ENCODE measurements around the gene MED20. TPM values are rescaled to one million over a fixed set of nuclear protein-coding genes. Genes with fewer than 3 reads are reported as not detected.
A peak's percentile ranks its signal among the peaks of the same experiment; 100 is the strongest.

Gene MED20
- total RNA-seq, 1 donor from 2014 or later, result 47.5 TPM

DNA sequence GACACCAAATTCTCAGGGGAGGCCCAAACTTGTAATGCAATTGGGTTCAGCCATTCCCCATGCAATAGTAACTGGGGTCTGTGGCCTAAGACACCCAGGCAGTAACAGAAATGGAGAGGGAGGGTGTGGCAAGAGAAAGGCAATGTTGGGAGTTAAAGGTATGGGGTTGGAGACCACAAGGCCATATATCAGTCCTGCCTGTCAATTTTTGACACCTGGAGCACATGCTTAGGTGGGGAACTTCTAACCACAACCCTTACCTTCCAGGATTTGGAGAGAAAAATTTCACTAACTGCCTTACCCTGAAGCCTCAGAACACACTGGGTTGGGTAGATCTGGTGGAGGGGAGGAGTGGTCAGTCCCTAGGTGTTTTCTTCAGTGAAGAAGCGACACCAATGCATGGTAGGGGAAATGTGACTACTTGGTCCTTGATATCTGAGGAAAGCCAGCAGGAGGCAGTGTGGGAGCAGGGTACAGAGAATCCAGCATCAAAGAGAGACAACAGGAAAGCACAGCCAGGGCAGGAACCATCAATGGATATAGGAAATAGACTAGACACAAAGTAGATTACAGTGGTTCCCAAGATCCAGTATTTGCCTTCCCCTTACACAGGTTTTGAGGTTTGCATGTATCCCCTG lies 18.9 kb downstream of the MED20 start:
- peak; percentile 57 for DNase-seq

DNA sequence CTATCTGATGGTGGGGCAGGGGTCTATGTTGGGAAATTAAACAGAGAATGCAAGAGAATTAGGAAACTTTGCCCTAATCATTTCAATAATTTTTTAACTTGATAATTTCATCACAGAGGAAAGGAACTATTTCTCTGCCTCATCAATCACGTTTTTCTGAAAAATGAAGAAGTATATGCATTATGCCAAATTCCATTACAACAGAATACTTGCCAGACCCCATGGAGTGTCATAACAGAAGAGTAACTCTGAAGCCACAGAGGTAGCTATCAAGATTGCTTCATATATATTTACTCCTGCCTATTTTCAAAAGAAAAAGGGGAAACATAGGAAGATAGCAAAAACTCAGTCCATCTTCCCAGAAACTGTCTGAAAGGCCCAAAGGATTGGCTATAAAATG lies 20.1 kb downstream of the MED20 start:
- DNase-seq, result no peak

DNA sequence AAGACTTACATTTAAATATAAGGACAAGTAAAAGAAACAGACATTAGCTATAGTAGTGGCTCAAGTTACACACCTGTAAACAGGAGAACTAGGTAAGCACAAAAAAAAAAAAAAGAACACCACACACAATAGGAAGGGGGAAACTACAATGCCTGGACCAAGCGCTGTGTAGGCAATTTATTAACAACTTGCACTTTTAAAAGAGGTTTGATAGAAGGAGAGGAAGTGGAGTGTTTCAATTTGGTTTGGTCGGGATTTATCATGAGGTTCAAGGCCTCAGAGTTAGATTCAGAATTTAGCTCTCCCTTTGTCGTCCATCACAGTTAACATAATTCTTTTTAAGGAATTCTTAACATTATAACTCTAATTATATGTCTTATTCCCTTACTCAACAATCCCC lies 24.7 kb downstream of the MED20 start:
- DNase-seq, result no peak

DNA sequence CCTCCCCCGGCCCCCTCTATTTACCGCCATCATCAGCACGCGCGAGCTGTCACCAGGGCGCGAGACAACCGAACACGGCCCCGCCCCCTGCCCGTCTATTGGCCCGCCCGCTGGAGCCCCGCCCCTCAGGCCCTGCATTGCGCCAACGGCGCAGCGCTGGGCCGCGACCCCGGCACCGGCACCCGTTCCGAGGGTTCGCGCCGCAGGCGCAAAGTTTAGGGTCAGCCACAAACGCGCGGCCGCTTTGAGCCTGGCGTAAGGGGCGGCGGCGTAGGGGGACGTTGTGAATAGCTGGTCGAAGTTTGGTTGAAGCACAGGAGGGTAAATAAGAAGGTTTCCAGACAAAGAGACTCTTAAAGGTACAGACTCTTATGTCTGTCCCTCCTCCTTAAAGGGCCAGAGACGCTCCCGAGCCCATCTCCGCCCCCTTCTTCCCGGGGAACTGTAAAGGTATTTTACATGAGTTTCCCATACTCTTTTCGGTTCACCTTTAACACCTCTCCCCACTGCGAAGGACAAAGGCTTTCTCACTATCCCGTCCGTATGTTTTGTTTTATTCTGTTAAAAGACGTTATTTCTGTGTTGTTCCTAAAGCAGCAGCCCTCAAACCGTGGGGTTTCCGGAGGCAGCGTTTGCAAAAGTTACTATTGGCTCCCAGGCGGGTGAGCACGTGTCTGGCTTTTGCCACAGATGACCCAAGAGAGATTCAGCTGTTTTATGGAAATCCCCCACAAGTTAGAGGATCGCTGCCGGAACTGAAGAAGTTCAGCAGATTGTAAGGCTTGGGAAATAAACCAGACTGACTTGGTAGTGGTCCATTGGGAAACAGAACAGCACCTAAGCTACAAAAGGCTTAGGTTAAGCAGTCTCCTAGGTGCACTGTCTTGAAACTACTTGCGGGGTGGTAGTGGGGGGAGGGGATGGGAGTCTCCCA lies 25.4 kb downstream of the MED20 start, which contains the start of gene USP49:
TSS of gene USP49 (minus strand) at position 76 of the 934 bp plus-strand sequence. CDS start 88,392 bp downstream, outside the sequence.
- peak; percentile 92 for DNase-seq

DNA sequence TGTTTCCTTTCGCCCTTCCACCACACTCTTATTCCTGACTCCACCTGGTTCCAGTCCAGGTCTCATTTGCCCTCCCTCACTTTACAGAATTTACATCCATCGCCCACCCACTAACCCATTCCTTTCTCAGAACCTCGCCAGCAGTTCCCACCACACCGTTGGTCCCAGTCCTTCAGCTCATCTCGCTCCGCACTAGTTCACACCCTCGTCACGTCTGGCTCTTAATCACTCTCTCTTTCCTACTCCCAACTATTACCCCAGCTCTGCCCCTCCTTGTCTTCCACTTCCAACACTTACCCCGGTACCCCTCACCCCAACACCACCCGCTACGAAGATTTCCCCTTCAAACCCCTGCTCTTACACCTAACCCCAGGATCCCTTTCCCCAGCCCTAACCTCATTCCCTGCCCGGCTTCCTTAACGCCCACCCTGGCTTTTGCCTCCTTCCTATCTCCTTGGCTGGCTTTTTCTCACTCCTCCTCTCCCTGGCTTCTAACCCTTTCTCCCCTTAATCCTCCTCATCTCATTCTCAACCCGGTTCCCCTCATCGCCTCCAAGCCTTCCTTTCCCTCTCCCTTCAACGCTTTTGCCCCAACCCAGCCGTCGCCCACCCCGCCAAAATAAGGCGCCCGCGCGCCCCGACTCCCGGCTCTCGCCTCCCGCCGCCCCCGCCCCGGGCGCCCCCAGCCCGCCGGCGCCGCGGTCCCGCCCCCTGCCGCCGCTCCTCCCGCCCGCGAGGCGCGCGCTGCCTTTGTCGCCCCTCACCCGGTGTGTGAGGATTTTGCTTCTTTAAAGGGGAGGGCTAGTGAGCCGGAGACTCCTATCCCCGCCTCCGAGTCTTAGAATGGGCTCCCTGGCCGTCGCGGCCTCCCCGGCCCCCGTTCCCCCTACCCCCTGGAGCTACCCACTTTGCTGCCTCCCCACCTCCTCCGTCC lies 26.3 kb downstream of the MED20 start:
- peak; percentile 22 for DNase-seq

DNA sequence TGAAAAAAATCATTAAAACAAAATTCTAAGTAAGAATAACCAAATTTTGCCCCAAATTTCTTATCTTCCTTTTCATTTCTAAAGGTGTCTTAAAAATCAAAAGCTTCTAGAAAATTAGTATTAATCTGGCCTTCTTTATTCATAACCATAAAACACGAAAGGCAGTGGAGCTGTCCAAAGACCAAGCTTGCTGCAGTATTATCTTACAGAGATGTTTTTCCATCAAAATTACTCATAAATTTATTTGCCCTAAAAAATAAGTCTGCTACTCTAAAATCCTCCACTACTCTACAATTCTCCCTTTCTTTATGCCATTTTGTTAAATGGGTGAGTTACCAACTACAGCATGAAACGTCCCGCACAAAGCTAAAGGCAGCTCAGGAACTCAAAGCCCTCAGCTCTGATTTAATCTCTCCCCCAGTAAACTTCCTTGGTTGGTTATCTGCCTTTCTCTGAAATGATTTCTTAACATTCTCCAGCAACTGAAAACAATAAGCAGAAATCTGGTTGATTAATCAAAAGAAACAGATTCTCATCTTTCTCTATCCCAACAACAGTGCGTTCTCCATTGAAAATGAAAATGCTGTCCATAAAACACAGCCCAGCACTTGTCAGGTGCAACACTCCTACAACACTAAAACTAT lies 27.9 kb downstream of the MED20 start:
- DNase-seq, result no peak

DNA sequence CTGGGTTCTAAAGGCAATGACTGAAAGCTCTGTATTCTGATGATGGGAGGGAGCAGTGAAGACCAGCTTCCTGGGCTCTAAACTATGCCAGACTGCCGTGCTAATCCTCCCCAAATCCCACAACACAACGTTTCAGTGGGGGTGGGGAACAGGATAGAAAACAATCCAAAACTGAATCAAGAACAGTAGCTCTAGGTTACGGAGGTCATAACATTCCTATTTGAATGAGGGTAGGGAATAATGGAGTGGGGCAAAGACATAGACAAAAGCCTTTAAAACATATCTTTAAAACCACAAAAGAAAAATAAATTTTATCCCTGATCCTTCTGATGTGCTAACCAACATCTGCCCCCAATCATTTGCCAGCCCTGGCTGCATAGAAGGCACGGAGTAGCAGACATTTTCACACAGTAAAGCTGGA lies 33.6 kb downstream of the MED20 start:
- no peak for DNase-seq

DNA sequence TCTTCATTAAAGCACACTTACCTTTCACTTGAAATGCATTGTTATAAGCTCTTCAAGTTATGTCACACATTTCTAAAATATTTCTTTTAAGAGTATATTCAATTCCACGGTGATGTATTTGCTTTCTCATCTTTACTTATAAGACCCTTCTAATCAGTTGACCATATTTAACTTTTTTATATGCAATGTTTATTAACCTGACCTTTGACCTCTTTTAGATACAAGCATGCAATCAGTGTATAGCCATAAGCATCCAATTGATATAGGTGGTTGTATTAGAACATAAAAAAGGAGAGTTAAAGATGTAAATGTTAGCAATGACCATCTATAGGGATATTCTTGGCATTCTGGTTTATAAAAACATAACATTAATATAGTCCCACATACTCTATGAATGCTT lies 35.0 kb downstream of the MED20 start:
- no peak for DNase-seq

DNA sequence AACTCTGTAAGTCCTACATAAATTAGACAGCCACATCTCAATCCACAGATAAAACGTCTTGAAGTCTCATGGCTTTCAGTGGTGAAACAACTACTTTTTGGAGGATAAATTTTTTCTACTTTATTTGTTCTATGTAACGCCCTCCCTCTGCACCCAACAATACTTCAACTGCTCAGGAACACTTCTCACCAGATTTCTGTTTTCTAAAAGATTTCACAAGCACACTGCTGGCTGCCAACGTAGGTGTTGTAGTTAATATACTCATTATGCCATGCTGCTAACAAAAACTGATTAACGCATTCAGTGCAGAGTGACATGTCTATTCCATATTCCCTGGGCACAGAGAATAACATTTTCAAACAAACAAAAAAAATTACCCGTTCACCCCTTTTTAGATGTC lies 36.0 kb downstream of the MED20 start:
- DNase-seq, result no peak

DNA sequence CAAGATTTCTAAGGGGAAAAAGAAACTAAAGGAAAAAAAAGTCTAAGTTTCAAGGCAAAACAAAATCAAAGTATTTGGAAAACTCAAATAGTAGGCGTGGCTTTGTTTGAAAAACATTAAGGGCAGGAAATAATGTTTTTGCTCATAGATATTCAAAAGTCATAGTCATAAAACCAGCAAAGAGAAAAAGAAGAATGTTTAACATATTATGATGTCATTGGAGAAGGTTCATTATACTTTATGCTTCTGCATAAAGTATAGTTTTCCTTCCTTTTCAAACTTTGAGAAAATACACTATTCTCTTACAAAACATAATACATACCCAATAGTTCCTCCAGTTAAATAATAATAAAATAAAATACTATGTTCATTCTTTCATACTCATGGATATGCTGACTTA lies 39.4 kb downstream of the MED20 start:
- no peak for DNase-seq

DNA sequence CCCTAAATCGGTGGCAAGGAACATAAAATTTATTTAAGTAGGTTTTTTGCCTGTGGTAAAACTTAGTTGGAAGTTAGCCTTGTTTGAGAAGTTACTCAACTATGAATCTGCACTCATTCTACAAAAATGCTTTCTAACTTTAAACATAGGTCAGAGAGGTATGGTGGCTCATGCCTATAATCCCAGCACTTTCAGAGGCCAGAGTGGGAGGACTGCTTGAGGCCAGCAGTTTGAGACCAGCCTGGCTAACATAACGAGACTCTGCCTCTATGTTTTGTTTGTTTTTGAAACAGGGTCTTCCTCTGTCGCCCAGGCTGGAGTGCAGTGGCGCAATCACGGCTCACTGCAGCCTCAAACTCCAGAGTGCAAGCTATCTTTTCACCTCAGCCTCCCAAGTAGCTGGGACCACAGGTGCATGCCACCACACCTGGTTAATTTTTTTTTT lies 42.0 kb downstream of the MED20 start:
- DNase-seq, result no peak

DNA sequence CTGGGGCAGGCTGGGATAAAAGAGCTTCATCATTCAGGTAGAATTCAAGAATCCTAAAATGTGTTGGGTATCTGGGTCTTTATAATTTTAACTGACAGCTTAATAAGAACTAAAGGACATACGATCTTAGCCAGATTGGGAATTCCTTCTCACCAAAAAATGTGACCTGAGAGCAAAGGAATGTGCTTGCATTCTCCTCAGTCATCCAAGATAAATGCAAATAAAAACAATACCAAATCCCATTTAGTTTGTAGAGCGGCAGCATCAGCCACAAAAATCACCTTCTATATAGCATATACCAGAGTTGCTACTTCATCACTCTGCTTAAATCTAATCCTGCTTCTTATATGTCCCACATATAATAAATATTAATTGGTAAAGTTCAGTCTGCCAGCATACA lies 42.7 kb downstream of the MED20 start:
- no peak for DNase-seq

DNA sequence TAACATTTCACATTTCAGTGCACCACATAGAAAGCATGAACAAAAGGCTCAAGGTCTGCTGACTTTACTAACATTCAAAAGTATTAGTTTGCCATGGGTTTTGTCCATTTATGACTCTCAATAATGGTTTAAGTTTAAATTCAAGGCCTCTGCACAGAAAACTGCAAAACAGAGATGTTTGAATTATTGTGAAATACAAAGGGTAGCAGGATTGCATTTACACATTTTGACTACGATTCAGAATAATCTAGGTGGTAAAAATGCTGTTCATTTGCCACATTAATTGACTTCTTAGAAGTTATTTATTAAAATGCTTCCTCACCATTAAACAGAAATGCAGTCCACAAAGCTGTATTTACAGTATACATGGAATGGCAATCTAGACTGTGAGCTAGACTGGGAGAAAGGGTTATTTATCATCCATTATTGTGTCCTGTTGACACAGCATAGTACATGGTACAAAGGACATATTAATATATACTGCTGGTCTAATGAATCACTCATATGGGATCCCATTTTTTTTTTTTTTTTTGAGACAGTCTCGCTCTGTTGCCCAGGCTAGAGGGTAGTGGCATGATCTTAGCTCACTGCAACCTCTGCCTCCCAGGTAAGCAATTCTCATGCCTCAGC lies 43.8 kb downstream of the MED20 start:
- no peak for DNase-seq

DNA sequence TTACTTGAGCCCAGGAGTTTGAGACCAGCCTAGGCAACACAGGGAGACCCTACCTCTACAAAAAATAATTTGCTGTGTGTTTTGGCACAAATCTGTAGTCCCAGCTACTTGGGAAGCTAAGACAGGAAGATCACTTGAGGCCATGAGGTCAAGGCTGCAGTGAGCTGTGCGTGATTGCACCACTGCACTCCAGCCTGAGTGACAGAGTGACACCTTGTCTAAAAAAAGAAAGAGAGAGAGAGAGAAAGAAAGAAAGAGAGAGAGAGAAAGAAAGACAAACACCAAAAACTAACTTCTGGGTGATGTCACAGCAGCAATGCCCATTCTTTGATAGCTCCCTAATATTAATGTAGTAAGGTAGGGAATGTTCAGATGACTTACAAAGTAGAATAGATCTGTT lies 46.2 kb downstream of the MED20 start:
- DNase-seq, result no peak

DNA sequence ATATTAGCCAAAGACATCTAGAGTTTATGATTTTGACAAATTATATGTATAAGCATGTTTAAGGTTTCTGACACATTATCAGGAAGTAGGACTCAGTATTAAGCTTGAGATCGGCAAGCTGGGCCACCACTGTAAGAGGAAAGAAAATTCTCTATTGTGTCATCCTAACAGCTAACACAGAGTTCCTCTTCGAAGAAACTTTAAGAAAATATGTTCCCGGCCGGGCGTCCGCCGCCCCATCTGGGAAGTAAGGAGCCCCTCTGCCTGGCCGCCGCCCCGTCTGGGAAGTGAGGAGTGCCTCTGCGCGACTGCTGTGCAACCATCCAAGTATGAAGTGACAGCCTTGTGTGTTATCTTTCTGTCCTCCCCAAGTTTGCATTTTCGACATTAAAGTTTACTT lies 48.8 kb downstream of the MED20 start:
- DNase-seq, result no peak

DNA sequence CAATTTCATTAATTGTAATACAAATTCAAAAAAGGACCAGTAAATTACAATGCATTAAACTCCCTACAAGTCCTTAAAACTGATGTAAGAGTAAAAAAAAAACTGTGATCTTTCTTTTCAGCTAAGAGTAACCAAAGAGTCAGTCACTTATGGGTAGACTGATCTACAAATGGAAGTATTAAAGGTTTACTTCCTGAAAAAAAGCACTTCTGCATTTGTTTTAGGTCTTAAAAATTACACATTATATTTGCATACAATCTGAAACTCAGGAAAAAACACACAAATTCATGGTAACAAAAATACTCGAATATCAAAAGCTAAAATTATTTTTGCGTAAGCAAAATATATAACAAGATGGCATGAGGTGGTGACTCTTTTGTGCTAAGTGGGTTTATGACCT lies 49.2 kb downstream of the MED20 start:
- no peak for DNase-seq

DNA sequence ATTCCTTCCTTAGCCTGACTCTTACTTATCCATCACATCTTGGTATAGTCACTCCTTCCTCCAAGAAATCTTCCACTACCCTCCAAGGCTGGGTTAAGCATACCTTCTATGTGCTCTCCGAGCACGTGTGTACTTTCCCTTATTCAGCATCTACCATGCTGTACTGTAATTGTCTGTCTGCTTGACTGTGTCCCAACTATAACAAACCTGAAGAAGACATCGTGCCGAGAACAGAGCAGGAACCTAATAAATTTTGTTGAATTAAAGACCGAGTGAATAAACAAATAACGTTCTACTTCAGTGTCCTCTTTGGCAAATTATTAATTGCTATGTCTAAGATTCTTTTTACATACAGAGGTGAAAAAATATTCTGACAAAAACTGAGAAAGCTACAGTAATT lies 61.6 kb downstream of the MED20 start:
- DNase-seq, result no peak

DNA sequence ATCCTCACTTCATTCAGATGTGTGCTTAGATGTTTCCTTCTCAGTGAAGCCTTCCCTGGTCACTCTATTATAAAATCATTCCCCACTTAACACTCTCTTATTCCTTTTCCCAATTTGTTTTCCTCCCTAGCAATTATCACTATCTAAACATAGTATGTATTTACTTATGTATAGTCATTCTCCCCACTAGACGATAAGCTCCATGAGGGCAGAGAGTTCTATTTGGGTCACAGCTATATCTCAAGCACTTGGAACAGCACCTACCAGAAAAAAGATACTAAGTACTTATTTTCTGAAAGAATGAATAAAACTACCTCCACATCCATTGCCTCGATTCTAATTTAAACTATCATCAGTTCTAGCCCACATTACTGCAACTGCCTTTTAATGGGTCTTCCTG lies 62.2 kb downstream of the MED20 start:
- DNase-seq, result no peak
